ENCODE measurements around the gene ANKRD37.

Gene ANKRD37

DNA sequence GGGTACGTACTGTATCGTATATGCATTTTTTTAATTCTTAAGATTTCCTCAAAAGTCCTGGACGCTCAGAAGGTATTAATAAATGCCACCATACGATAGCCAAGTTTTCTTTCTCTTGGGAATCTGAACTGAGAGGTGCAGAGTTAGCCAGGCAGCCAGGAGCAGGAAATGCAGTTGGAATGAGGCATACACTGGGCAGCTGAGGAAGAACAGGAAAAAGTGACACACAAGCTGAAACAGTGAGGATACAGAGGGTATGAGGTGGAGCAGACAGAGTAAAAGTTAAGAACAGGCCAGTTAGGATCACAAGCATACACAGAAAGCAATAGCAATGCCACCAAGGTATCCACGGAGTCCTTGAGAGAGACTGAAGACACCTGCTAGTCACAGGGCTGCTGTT, 15.8 kb downstream of the ANKRD37 start:
- DNase-seq, result no peak

DNA sequence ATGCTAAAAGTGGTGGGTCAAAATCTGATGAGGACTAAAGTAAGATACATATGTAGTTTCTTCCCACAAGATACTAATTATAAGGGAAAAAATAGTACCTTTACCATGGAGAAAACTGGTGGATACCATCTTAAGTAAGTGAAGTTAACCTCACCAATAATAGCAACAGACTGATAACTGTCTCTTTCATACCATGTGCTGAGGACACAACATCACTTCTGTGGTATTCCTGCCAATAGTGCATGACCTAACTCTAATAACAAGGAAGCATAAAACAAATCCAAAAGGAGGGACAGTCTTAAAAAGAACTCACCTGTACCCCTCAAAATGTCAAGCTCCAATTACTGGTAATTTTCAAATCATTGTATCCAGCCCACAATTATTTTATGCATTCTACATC, 20.3 kb downstream of the ANKRD37 start:
- DNase-seq, result no peak

- no peak for DNase-seq
Measured at GRCh38 chr4:185421366-185422124, 24.9 kb downstream of the ANKRD37 start.

- DNase-seq, result peak in 11 of 56 donors; percentile 5 to 64 (median 38)
Measured at GRCh38 chr4:185424905-185425646, 28.4 kb downstream of the ANKRD37 start.

GRCh38 chr4:185425647-185426352, 29.2 kb downstream of the ANKRD37 start, which contains the start of gene UFSP2:
TSS of gene UFSP2 (minus strand) at chr4:185425964. CDS start at chr4:185425868, 96 bp downstream.
- DNase-seq, result peak; percentile 42 to 96 (median 89)

GRCh38 chr4:185426960-185427688, 30.5 kb downstream of the ANKRD37 start:
- DNase-seq, result peak in 19 of 56 donors; percentile 0 to 46 (median 20)

DNA sequence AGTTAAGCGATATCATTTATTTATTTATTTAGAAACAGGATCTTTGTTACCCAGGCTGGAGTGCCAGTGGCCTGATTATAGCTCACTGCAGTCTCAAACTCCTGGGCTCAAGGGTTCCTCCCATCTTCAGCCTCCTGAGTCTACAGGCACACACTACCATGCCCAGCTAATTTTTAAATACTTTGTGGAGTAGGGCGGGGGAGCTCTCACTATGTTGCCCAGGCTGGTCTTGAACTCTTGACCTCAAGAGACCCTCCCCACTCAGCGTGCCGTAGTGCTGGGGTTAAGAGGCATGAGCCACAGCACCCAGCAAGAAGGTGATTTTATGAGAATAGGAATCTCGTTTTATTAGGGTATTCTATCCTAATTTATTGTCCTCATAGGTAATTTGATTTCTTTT, 33.0 kb downstream of the ANKRD37 start:
- no peak for DNase-seq

- no peak for DNase-seq
Measured at GRCh38 chr4:185435466-185435865, 38.8 kb downstream of the ANKRD37 start.

- DNase-seq, result no peak
Measured at GRCh38 chr4:185437809-185438208, 41.2 kb downstream of the ANKRD37 start.

- DNase-seq, result no peak
Measured at GRCh38 chr4:185441479-185441878, 44.8 kb downstream of the ANKRD37 start.

DNA sequence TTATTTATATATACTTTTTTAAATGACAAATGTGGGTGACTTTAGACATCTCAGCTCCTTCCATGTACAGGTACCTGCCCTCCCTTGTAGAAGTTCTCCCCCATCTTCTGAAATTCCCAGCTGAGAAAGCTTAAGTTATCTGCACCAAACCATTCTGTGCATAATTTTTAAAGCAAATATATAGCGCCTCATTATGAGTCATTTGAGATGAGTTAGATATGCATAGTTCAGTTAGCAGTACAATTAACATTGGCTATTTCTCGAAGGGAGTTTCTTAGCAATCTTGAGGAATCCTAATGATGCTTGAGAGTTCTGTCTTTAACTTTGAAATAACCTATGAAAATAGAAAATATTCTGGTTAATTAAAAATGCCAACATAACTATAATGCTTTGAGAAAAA, 48.6 kb downstream of the ANKRD37 start:
- DNase-seq, result no peak

All from nucleus accumbens (tissue), 56 donors.